ENCODE measurements around the gene TCEANC. TPM values are rescaled to one million over a fixed set of nuclear protein-coding genes. Genes with fewer than 3 reads are reported as not detected.

The TCEANC gene
- polyA plus RNA-seq, 1 donor from 2014 or later = 5.0 TPM

DNA sequence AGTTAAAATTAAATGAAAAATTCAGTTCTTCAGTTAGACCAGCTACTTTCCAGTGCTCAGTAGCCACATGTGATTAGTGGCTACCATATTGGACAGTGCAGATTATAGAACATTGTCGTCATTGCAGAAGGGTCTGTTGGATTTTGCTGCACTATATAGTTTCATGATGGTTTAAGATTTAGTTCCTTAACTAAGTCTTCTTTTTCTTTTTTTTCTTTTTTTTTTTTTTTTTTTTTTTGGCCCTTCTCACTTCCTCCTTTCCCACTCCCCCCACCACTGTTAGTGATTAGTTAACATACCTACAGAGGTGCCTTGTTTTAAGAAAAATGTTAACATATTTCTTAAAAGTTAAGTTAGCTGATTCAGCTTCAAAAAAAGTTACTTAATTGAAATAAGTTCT is 45.0 kb downstream of the TCEANC start:
- no peak overlapping the region for H3K4me2 ChIP-seq (ENCODE audit: low read length)
- H2AFZ ChIP-seq (ENCODE audit: low read depth, low read length) = no peak overlapping the region
- H3K27ac ChIP-seq (ENCODE audit: low read length) = no peak overlapping the region
- no peaks in the 10 kb centered on the region for H3K27me3 ChIP-seq (ENCODE audit: insufficient read depth, low read depth, low read length)
- no peaks in the 10 kb centered on the region for H4K20me1 ChIP-seq (ENCODE audit: insufficient read depth)
- H3F3A ChIP-seq (ENCODE audit: insufficient read depth, low read length, poor library complexity, severe bottlenecking) = no peaks in the 10 kb centered on the region
- H3K4me3 ChIP-seq (ENCODE audit: low read length) = no peak overlapping the region
- TF ChIP-seq POLR2AphosphoS5 (IDR thresholded peaks at IDR 0.05) = no peak
- TF ChIP-seq SMC3 (conservative IDR thresholded peaks at IDR 0.05; ENCODE audit: poor library complexity) = no peak
- TF ChIP-seq, protein P1, sequence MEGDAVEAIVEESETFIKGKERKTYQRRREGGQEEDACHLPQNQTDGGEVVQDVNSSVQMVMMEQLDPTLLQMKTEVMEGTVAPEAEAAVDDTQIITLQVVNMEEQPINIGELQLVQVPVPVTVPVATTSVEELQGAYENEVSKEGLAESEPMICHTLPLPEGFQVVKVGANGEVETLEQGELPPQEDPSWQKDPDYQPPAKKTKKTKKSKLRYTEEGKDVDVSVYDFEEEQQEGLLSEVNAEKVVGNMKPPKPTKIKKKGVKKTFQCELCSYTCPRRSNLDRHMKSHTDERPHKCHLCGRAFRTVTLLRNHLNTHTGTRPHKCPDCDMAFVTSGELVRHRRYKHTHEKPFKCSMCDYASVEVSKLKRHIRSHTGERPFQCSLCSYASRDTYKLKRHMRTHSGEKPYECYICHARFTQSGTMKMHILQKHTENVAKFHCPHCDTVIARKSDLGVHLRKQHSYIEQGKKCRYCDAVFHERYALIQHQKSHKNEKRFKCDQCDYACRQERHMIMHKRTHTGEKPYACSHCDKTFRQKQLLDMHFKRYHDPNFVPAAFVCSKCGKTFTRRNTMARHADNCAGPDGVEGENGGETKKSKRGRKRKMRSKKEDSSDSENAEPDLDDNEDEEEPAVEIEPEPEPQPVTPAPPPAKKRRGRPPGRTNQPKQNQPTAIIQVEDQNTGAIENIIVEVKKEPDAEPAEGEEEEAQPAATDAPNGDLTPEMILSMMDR (IDR thresholded peaks at IDR 0.05; ENCODE audit: poor library complexity, severe bottlenecking) = no peak
- no peak for TF ChIP-seq RAD21 (conservative IDR thresholded peaks at IDR 0.05)
- no peaks in the 10 kb centered on the region for H3K9me2 ChIP-seq (ENCODE audit: insufficient read depth, low read length)
- peaks cover 5% of the 10 kb centered on the region for H3K79me2 ChIP-seq (replicated peaks; ENCODE audit: insufficient read depth, low read length)
- H3K36me3 ChIP-seq (ENCODE audit: insufficient read depth, low read length) = no peaks in the 10 kb centered on the region
- no peaks in the 10 kb centered on the region for H3K9me3 ChIP-seq (ENCODE audit: low read length)
- no peak overlapping the region for H3K9ac ChIP-seq (ENCODE audit: low read length)

DNA sequence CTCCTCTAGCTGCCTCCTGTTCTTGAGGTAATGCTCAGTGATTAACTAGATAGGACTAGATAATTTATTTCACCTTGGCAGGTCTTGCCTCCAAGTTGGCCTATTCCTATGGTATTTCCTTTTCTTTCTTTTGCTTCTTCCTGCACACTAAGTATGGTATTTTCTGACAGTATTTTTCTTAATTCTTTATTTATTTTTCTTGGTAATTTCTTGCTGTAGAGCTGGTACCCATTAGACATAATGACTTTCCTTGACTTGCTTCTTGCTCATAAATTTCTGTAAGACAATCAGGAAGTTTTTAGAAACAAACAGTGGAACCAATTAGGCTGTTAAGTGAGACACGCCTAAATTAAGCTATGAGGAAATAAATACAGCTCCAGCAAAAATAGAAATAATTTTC is 45.5 kb downstream of the TCEANC start:
- Histone ChIP-seq H2AFZ (ENCODE audit: low read depth, low read length) (no peak overlapping the region), H3K9ac (ENCODE audit: low read length) (no peak overlapping the region), H3K79me2 (replicated peaks; ENCODE audit: insufficient read depth, low read length) (peaks cover 5% of the 10 kb centered on the region), H3K27me3 (ENCODE audit: insufficient read depth, low read depth, low read length) (no peaks in the 10 kb centered on the region), H3K36me3 (ENCODE audit: insufficient read depth, low read length) (no peaks in the 10 kb centered on the region), H3K9me2 (ENCODE audit: insufficient read depth, low read length) (no peaks in the 10 kb centered on the region), H3K9me3 (ENCODE audit: low read length) (no peaks in the 10 kb centered on the region), H3K4me2 (ENCODE audit: low read length) (no peak overlapping the region), H3K27ac (ENCODE audit: low read length) (no peak overlapping the region), H4K20me1 (ENCODE audit: insufficient read depth) (no peaks in the 10 kb centered on the region), H3K4me3 (ENCODE audit: low read length) (no peak overlapping the region), H3F3A (ENCODE audit: insufficient read depth, low read length, poor library complexity, severe bottlenecking) (no peaks in the 10 kb centered on the region)
- no peak for TF ChIP-seq POLR2AphosphoS5 (IDR thresholded peaks at IDR 0.05)
- TF ChIP-seq, protein P2, sequence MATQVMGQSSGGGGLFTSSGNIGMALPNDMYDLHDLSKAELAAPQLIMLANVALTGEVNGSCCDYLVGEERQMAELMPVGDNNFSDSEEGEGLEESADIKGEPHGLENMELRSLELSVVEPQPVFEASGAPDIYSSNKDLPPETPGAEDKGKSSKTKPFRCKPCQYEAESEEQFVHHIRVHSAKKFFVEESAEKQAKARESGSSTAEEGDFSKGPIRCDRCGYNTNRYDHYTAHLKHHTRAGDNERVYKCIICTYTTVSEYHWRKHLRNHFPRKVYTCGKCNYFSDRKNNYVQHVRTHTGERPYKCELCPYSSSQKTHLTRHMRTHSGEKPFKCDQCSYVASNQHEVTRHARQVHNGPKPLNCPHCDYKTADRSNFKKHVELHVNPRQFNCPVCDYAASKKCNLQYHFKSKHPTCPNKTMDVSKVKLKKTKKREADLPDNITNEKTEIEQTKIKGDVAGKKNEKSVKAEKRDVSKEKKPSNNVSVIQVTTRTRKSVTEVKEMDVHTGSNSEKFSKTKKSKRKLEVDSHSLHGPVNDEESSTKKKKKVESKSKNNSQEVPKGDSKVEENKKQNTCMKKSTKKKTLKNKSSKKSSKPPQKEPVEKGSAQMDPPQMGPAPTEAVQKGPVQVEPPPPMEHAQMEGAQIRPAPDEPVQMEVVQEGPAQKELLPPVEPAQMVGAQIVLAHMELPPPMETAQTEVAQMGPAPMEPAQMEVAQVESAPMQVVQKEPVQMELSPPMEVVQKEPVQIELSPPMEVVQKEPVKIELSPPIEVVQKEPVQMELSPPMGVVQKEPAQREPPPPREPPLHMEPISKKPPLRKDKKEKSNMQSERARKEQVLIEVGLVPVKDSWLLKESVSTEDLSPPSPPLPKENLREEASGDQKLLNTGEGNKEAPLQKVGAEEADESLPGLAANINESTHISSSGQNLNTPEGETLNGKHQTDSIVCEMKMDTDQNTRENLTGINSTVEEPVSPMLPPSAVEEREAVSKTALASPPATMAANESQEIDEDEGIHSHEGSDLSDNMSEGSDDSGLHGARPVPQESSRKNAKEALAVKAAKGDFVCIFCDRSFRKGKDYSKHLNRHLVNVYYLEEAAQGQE (IDR thresholded peaks at IDR 0.05; ENCODE audit: borderline replicate concordance) = no peak
- TF ChIP-seq EP300 (conservative IDR thresholded peaks at IDR 0.05; ENCODE audit: poor library complexity, severe bottlenecking) = no peak
- TF ChIP-seq SMC3 (conservative IDR thresholded peaks at IDR 0.05; ENCODE audit: poor library complexity) = no peak
- TF ChIP-seq EZH2 (IDR thresholded peaks at IDR 0.05; ENCODE audit: borderline replicate concordance, insufficient read depth, low read length, poor library complexity, severe bottlenecking) = no peak
- no peak for TF ChIP-seq RAD21 (conservative IDR thresholded peaks at IDR 0.05)

DNA sequence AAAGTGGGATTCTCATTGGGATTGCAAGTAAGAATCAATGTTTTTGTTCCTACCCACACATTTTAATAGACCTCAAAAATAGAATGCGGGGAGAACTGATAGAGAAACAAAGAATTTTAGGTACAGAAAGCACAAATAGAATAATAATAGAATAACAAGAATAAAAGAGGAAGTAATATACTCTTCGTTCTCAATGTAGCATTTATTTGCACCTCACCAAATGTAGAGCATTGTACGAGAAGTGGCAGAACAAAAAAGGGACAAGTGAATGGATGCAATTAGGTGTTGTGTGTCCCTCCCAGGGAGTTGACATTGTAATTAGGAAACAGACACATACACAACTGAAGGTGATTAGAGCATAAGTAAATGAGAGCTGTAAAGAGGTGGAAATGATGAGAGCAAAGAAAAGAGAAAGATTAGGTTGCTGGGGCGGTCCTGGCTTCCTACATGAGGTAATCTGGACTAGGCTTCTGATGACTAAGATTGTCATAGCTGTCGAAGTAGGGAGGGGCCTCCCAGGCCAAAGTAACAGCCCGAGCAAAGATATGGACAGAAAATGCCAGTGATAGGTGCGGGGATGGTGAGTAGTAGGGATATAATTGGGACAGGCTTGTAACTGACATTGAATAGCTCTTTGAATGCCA is 46.4 kb downstream of the TCEANC start:
- Histone ChIP-seq H3F3A (ENCODE audit: insufficient read depth, low read length, poor library complexity, severe bottlenecking) (no peaks in the 10 kb centered on the region), H3K4me2 (ENCODE audit: low read length) (no peak overlapping the region), H3K4me3 (ENCODE audit: low read length) (no peak overlapping the region), H4K20me1 (ENCODE audit: insufficient read depth) (no peaks in the 10 kb centered on the region), H3K9ac (ENCODE audit: low read length) (no peak overlapping the region), H3K9me2 (ENCODE audit: insufficient read depth, low read length) (no peaks in the 10 kb centered on the region), H3K36me3 (ENCODE audit: insufficient read depth, low read length) (no peaks in the 10 kb centered on the region), H3K27ac (ENCODE audit: low read length) (no peak overlapping the region), H3K9me3 (ENCODE audit: low read length) (no peaks in the 10 kb centered on the region), H3K27me3 (ENCODE audit: insufficient read depth, low read depth, low read length) (no peaks in the 10 kb centered on the region), H2AFZ (ENCODE audit: low read depth, low read length) (no peak overlapping the region), H3K79me2 (replicated peaks; ENCODE audit: insufficient read depth, low read length) (peaks cover 5% of the 10 kb centered on the region)
- no peak for TF ChIP-seq SMC3 (conservative IDR thresholded peaks at IDR 0.05; ENCODE audit: poor library complexity)
- no peak for TF ChIP-seq EZH2 (IDR thresholded peaks at IDR 0.05; ENCODE audit: borderline replicate concordance, insufficient read depth, low read length, poor library complexity, severe bottlenecking)
- TF ChIP-seq, protein P1 (IDR thresholded peaks at IDR 0.05; ENCODE audit: poor library complexity, severe bottlenecking) = no peak
- TF ChIP-seq POLR2AphosphoS5 (IDR thresholded peaks at IDR 0.05) = no peak
- TF ChIP-seq TAF1 (IDR thresholded peaks at IDR 0.05; ENCODE audit: low read depth) = no peak
- TF ChIP-seq, protein P2 (IDR thresholded peaks at IDR 0.05; ENCODE audit: borderline replicate concordance) = no peak
- TF ChIP-seq EP300 (conservative IDR thresholded peaks at IDR 0.05; ENCODE audit: poor library complexity, severe bottlenecking) = no peak
- no peak for TF ChIP-seq MXI1 (conservative IDR thresholded peaks at IDR 0.05; ENCODE audit: poor library complexity, severe bottlenecking)
- TF ChIP-seq RAD21 (conservative IDR thresholded peaks at IDR 0.05) = no peak
